CD4-positive, alpha-beta T cell (primary cell): ENCODE data around the gene MIP. TPM values are rescaled to one million over a fixed set of nuclear protein-coding genes. Genes with fewer than 3 reads are reported as not detected.
"Not testable (repeated sequence)": the region's sequence is repeated elsewhere in the genome, so short reads cannot be mapped to it uniquely, and the experiment has no call there.

Source experiments
- ATAC-seq: fragments of 200-7000 bp; cut with Tn5 transposase; one replicate; pipeline ENCODE4 v1.10.0; 2022; ENCODE audit warnings: mild to moderate bottlenecking; ENCODE audit not compliant: poor library complexity
- CTCF ChIA-PET: fragments of 350-600 bp; sonication (Branson Sonifier 250); formaldehyde crosslinking; loops from one replicate; lab custom pipeline; 2021; ENCODE audit warnings: antibody characterized with exemption, inconsistent platforms; lab: Charles Lee
- POLR2A ChIA-PET: fragments of 350-600 bp; sonication (Branson Sonifier 250); formaldehyde crosslinking; loops from one replicate; lab custom pipeline; 2021; ENCODE audit warnings: antibody characterized with exemption, inconsistent platforms; lab: Charles Lee
- DNase-seq, 14 experiments: peaks; one replicate each; pipeline ENCODE4 v3.0.0-alpha.2; 2013 to 2020; ENCODE audit warnings: mixed read lengths in 2 of 14
- H3K27ac ChIP-seq, 2 donors: one replicate each; pipeline versions ENCODE4 v1.5.1 to v1.7.0; 2013; ENCODE audit warnings: low read length in 2 of 2, low read depth in 1 of 2, mild to moderate bottlenecking in 1 of 2
- H3K27me3 ChIP-seq, 2 experiments: 1 replicate in 1 of 2; 2 replicates in 1 of 2; pipeline versions ENCODE4 v1.6.1 to v1.7.0; 2013; ENCODE audit warnings: low read length in 2 of 2, control low read depth in 1 of 2, mild to moderate bottlenecking in 1 of 2, moderate library complexity in 1 of 2; ENCODE audit not compliant: insufficient read depth in 2 of 2, control insufficient read depth in 1 of 2
- H3K36me3 ChIP-seq: one replicate; pipeline ENCODE4 v1.6.1; 2013; ENCODE audit warnings: low read length, control low read depth; ENCODE audit not compliant: insufficient read depth
- H3K4me1 ChIP-seq: one replicate; pipeline ENCODE4 v1.6.1; 2013; ENCODE audit warnings: low read length, control low read depth; ENCODE audit not compliant: insufficient read depth
- H3K4me3 ChIP-seq: one replicate; pipeline ENCODE4 v1.5.1; 2013; ENCODE audit warnings: mild to moderate bottlenecking, low read length, moderate library complexity
- H3K9me3 ChIP-seq, 2 experiments: 1 replicate in 1 of 2; 2 replicates in 1 of 2; pipeline versions ENCODE4 v1.6.1 to v1.7.0; 2013; ENCODE audit warnings: low read length in 2 of 2, mild to moderate bottlenecking in 2 of 2, control low read depth in 1 of 2, moderate library complexity in 1 of 2; ENCODE audit not compliant: control insufficient read depth in 1 of 2, insufficient read depth in 1 of 2
- H3K27ac Mint-ChIP-seq: one replicate; pipeline ENCODE4 v1.8.0; 2020; ENCODE audit warnings: mixed read lengths
- H3K27me3 Mint-ChIP-seq: one replicate; pipeline ENCODE4 v1.8.0; 2021; ENCODE audit warnings: mixed read lengths
- H3K36me3 Mint-ChIP-seq: one replicate; pipeline ENCODE4 v1.8.0; 2021; ENCODE audit warnings: low read depth, mixed read lengths
- H3K4me1 Mint-ChIP-seq: one replicate; pipeline ENCODE4 v1.8.0; 2021; ENCODE audit warnings: low read depth, mixed read lengths
- H3K4me3 Mint-ChIP-seq: one replicate; pipeline ENCODE4 v1.8.0; 2020; ENCODE audit warnings: mild to moderate bottlenecking, mixed read lengths
- H3K9me3 Mint-ChIP-seq: one replicate; pipeline ENCODE4 v1.8.0; 2020; ENCODE audit warnings: mixed read lengths
- CTCF ChIP-seq: fragments of 200-600 bp; IDR thresholded peaks from one replicate; pipeline ENCODE4 v1.8.0; 2022; ENCODE audit warnings: antibody characterized with exemption, mild to moderate bottlenecking
- intact Hi-C, 2 experiments: fragments of 100-400 bp; cut with DNase I in 1 of 2; cut with micrococcal nuclease in 1 of 2; formaldehyde crosslinking; loops; one replicate each; pipeline versions ENCODE4 v1.15.1 to v1.9.0; 2023 to 2025; cut with DNase I, micrococcal nuclease
- total RNA-seq, 174 experiments: library from RNA in 2 of 174; stranded (reverse) in 2 of 174; gene quantifications; one replicate each; pipeline ENCODE4 v1.2.3 and lab custom pipeline; 2021 to 2026

Gene MIP
- total RNA-seq, 2 experiments from 2014 or later = not detected

- no peak overlapping the region for H3K4me3 ChIP-seq
- ChIA-PET CTCF (no interaction called here), POLR2A (no interaction called here)
- H3K4me1 Mint-ChIP-seq = no peaks in the 10 kb centered on the region
- H3K9me3 Mint-ChIP-seq = no peaks in the 10 kb centered on the region
- no peak overlapping the region for H3K27ac ChIP-seq
- no peak for DNase-seq
- H3K27me3 Mint-ChIP-seq = no peaks in the 10 kb centered on the region
- no peaks in the 10 kb centered on the region for H3K9me3 ChIP-seq
- no peaks in the 10 kb centered on the region for H3K27me3 ChIP-seq
- intact Hi-C loops = no loop called here
- H3K36me3 ChIP-seq = no peaks in the 10 kb centered on the region
- no peaks in the 10 kb centered on the region for H3K4me1 ChIP-seq
- H3K36me3 Mint-ChIP-seq = peaks cover 2% of the 10 kb centered on the region
- H3K27ac Mint-ChIP-seq = no peak overlapping the region
- no peak for TF ChIP-seq CTCF
- H3K4me3 Mint-ChIP-seq = no peak overlapping the region
- no peak for ATAC-seq
Observed at GRCh38 chr12:56411781-56412639, 42.4 kb downstream of the MIP start.

- ATAC-seq (no peak), DNase-seq (no peak)
- Histone ChIP-seq H3K4me3 (no peak overlapping the region), H3K4me1 (no peaks in the 10 kb centered on the region), H3K9me3 (no peaks in the 10 kb centered on the region), H3K27ac (no peak overlapping the region), H3K27me3 (no peaks in the 10 kb centered on the region), H3K36me3 (no peaks in the 10 kb centered on the region)
- Mint-ChIP-seq H3K9me3 (no peaks in the 10 kb centered on the region), H3K4me1 (no peaks in the 10 kb centered on the region), H3K36me3 (no peaks in the 10 kb centered on the region), H3K4me3 (no peak overlapping the region), H3K27me3 (no peaks in the 10 kb centered on the region), H3K27ac (no peak overlapping the region)
- TF ChIP-seq CTCF = no peak
- CTCF ChIA-PET = no interaction called here
- POLR2A ChIA-PET = no interaction called here
- intact Hi-C loops = no loop called here
Observed at GRCh38 chr12:56410768-56411167, 43.7 kb downstream of the MIP start.

- ATAC-seq (no peak), DNase-seq (no peak)
- Histone ChIP-seq H3K9me3 (no peaks in the 10 kb centered on the region), H3K27ac (no peak overlapping the region), H3K27me3 (no peaks in the 10 kb centered on the region), H3K4me1 (no peaks in the 10 kb centered on the region), H3K36me3 (no peaks in the 10 kb centered on the region), H3K4me3 (no peak overlapping the region)
- Mint-ChIP-seq H3K4me3 (no peak overlapping the region), H3K4me1 (no peaks in the 10 kb centered on the region), H3K9me3 (no peaks in the 10 kb centered on the region), H3K27me3 (no peaks in the 10 kb centered on the region), H3K36me3 (no peaks in the 10 kb centered on the region), H3K27ac (no peak overlapping the region)
- ChIA-PET POLR2A (no interaction called here), CTCF (no interaction called here)
- intact Hi-C loops = no loop called here
- no peak for TF ChIP-seq CTCF
Observed at GRCh38 chr12:56408799-56409417, 45.5 kb downstream of the MIP start.

- DNase-seq, H3K9me3 ChIP-seq, POLR2A ChIA-PET, H3K9me3 Mint-ChIP-seq, H3K27ac ChIP-seq, H3K27ac Mint-ChIP-seq, H3K27me3 Mint-ChIP-seq, CTCF ChIA-PET, H3K36me3 Mint-ChIP-seq, H3K4me3 ChIP-seq, ATAC-seq, H3K27me3 ChIP-seq, intact Hi-C loops, H3K36me3 ChIP-seq, H3K4me1 Mint-ChIP-seq, H3K4me1 ChIP-seq, H3K4me3 Mint-ChIP-seq: not testable (repeated sequence)
Observed at GRCh38 chr12:56404227-56404626, 50.2 kb downstream of the MIP start.

- H3K27me3 Mint-ChIP-seq, H3K27ac Mint-ChIP-seq, H3K9me3 Mint-ChIP-seq, H3K9me3 ChIP-seq, H3K4me1 ChIP-seq, H3K4me3 ChIP-seq, H3K27me3 ChIP-seq, ATAC-seq, DNase-seq, H3K27ac ChIP-seq, intact Hi-C loops, CTCF ChIA-PET, H3K36me3 Mint-ChIP-seq, H3K4me1 Mint-ChIP-seq, POLR2A ChIA-PET, H3K36me3 ChIP-seq, H3K4me3 Mint-ChIP-seq: not testable (repeated sequence)
Observed at GRCh38 chr12:56401612-56402011, 52.8 kb downstream of the MIP start.
